CD4-positive, alpha-beta T cell treated with Interleukin-6 for 4 hours (primary cell): Measurements from ENCODE around the gene TLN1.

Source experiments
- DNase-seq: peaks from one replicate; pipeline ENCODE4 v3.0.0-alpha.2; 2020; ENCODE audit warnings: mixed read lengths

The TLN1 gene

DNA sequence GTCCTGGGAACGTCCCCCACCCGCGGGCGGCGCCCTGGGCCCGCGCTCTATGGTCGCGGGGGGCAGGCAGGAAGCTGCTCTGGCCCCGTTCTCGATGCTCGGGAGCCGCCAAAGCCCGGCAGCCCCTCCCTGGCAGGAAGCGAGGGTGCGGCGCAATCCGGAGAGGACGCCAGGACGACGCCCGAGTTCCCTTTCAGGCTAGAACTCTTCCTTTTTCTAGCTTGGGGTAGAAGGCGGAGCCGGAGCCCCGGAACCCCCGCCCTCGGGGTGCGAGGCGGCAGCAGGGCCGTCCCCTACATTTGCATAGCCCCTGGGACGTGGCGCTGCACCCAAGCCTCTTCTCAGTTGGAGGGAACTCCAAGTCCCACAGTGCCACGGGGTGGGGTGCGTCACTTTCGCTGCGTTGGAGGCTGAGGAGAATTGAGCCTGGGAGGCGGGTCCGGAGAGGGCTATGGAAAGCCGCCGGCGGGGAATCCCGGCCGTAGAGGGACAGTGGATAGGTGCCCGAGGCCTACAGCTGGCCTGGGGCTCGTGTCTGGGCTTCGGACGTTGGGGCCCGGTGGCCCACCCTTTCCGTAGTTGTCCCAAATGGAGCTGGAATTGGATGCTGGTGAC lies at the start of gene TLN1, which contains the start of gene CREB3:
Gene TLN1, minus strand, starts transcription at position 11 of the 615 bp plus-strand sequence. CDS start 6,501 bp downstream, outside the sequence.
Gene CREB3, plus strand, starts transcription at position 482 of the 615 bp plus-strand sequence. Its CDS starts 107 bp downstream, at position 589.
- peak; percentile 98 for DNase-seq

GRCh38 chr9:35781066-35781465 lies 49.1 kb upstream of the TLN1 start:
- no peak for DNase-seq

DNA sequence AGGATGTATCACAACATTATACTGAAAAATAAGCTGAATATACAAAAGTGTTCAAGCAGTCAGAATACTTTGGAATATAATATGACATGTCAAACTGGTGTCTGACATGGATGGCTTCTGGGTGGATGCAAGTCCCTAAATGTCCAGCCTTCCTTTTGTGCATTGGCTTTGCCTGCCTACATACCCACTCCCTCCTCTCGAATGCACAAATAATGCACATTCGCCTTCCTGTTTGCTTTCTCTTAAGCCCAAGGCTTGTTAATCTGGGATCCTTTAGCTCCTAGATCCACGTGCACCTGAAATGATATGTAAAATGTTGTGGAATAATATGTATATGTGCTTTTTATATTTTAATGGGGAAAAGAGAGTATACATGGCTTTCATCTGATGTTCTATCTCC lies 46.5 kb upstream of the TLN1 start:
- no peak for DNase-seq

DNA sequence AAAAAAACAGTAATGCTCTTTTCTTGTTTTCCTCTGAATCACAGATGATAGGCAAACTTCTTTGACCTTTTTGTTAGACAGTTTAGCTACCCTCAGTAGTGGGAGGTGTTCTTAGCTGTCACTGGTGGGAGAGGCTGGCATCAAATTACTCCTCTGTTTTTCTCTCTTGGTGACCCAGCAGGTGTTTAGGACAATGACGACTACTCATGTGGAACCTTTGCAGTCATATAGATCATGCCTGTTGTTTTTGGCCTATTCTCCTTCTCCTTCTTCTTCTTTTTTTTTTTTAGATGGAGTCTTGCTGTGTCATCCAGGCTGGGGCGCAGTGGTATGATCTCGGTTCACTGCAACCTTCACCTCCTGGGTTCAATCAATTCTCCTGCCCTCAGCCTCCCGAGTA lies 44.0 kb upstream of the TLN1 start:
- no peak for DNase-seq

DNA sequence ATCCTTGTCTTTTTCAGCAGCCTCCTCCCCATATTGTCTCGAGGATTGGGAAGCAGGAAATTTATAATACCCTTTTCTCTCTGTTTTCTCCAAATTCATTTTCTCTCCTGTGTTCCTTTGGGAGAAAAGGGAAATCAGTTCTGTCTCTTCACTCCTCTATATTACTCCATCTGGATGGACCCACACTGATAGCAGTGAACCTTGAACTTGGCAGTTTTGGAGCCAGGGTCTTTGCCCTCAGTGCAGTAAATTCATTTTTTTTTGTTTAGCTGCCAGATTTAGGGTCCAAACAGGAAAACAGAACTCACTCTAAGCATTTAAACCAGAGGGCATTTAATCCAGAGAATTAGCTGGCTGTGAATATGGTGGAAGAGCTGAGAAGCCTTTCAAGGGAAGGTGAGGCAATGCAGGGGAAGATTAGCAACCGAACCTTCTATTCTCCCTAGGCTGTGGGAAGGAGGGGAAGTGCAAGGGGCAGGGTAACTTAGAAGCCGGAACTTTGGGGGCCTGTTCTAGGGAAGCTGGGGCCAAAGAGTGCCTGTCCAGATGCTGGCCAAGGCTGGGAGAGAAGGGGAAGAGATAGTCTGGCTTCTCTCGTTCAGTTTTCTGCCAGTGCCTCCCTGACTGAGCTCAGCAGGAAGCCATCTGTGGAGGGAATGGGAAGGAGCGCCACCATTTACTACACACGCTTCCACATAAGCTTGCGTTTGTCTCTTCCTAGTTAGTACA lies 43.1 kb upstream of the TLN1 start:
- no peak for DNase-seq

- DNase-seq, result no peak
These were observed 39.9 kb upstream of the TLN1 start for GRCh38 chr9:35771943-35772342.

DNA sequence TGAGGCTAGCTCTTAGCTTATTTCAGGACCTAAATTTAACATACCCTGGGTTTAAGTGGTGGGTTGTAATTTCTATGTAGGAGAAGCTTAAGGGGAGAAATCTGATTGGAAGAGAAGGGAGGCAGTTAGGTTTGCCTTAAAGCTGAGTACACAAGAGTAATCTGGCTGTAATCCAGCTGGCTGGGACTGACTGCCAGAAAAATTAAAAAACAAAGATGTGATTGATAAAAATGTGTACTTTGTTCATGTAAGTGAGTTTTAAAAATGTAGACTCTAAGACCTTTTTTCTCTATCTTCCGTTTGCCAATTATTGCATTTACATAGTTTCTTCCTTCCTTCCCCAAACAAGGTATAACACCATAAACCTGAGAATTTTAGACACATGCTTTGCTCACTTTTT lies 39.5 kb upstream of the TLN1 start:
- no peak for DNase-seq

DNA sequence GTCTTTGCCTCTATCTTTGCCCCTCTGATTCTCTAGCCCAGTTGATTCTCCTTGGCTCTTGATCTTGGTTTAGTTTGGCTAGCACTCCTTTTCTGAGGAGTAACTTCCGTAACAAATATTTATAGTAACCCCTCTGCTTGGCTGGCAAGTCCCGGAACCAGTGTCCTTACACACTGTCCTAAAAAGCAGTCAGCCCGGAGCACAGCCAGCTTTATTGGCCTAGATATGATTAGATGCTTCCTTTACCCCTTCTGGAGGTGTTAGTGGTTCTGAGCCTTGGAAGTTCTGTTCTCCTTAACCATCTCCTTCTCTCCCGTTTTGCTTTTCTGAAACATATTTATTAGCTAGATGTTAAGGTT lies 39.1 kb upstream of the TLN1 start:
- no peak for DNase-seq

DNA sequence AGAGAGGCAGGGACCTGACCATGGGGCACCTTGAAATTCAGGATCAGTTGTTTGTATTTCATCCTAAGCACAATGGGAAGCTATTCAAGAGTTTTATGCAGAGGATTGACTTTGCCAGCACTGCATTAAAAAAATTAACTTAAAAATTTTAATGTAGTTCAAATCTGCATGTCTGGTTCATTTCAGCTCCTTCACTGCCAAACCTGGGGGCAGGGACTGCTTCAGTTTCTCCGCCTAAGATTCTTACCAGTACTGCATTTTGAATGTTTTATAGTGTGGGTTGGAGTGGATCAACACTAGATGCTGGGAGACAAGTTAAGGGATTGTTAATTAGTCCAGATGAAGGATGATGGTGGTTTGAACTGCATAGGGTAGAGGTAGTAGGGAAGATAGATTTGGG lies 37.8 kb upstream of the TLN1 start:
- no peak for DNase-seq

- no peak for DNase-seq
These were observed 35.5 kb upstream of the TLN1 start for GRCh38 chr9:35767458-35767857.

DNA sequence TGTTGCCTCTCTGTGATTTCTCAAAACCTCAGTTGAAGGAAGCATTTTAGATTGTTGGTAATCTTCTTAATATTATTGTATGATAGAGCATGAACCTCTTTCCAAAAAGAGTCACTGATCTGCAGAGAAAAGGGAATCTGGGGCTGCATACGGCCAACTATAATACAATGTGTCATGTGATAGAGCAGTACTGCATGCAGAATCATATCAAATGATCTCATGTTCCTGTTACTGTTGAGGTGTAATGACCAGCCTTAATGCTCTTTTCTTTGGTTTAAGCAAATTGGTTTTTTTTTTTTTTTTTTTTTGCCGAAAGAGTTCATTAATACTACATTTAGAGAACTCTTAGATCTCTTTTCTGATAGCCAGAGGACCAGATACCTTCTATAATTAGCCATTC lies 35.0 kb upstream of the TLN1 start:
- DNase-seq, result no peak

DNA sequence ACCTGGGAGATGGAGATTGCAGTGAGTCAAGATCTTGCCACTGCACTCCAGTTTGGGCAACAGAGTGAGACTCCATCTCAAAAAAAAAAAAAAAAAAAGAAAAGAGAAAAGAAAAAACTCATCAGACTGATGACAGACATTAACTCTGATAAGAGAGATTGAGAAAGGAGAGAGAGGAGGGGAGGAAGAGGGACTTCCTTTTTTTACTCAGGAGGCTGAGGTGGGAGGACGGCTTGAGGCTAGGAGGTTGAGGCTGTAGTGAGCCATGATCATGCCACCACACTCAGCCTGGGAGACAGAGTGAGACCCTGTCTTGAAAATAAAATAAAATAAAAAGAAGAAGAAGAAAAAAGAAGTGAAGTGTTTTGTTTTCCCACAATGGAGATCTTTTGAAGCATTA lies 31.8 kb upstream of the TLN1 start:
- no peak for DNase-seq

GRCh38 chr9:35763181-35763580 lies 31.2 kb upstream of the TLN1 start:
- DNase-seq, result no peak

DNA sequence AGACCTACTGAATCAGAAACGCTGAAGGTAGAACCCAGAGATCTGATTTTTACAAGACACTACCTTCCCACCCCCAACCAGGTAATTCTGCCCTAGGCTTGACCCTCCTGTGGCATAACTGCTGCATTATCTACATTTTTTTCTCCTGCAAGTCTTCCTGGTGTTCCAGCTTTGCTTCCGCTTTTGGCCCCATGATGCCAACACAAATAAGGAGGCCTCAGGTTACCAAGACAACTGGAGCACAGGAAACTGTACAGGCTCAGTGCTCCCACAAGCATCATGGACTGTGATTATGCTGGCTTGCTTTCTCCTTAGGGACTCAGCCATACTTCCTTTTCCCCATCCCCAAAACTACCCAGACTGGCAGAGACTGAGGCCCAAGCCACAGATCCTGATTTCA lies 28.7 kb upstream of the TLN1 start:
- no peak for DNase-seq

GRCh38 chr9:35759795-35760194 lies 27.8 kb upstream of the TLN1 start:
- DNase-seq, result no peak

GRCh38 chr9:35758475-35759050 lies 26.6 kb upstream of the TLN1 start:
- no peak for DNase-seq

- no peak for DNase-seq
These were observed 25.9 kb upstream of the TLN1 start for GRCh38 chr9:35757892-35758275.

DNA sequence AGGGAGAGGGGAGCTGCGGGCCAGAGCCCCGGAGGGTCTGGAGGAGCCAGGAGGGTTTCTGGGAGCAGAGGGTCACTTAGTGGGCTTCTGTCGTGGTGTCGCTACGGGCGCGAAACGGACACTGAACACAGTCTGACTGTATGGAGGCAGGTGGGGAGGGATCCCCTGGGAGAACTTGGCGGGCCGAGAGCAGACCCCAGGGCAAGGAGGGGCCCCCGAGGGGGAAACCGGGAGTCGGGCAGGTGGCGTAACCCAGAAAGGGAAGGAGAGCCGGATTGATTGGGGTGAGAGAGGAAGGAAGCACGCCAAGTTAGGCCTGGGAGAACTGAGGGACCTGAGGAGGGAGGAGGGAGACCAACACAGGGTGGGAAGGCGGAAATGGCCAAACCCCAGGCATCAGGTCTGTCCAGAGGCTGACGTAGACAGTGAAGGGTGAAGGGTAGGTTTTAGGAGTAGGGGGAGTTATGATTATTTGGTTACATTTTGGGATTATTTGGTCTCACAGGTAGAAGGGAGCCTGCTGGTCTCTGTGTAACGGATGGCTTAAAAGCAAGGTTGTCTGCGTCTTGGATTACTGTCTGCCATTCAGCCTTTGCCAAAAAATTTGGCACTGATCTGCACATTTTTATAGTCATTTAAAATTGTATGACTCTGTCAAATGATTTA lies 25.4 kb upstream of the TLN1 start:
- DNase-seq, result peak; percentile 23

GRCh38 chr9:35756275-35757225 lies 24.6 kb upstream of the TLN1 start:
- peak; percentile 82 for DNase-seq

GRCh38 chr9:35755071-35755470 lies 23.1 kb upstream of the TLN1 start:
- no peak for DNase-seq

DNA sequence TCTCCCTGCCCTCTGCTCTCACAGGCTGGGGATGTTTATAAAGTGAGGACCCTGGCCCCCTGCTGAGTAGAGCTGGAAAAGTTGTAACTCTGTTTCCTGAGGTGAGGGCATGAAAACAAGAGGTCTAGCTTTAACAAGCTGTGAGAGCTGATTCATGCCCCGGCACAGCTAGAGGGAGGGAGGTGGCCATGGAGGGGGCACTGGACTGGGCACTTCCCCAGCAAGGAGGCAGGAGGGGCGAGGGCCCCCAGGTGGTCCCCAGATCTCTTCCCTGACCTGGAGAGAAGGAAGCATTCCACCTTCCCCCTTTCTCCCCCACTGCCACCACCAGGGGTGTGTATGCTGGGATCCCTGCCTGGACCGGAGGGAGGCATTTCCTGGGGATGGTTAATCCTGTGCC lies 22.3 kb upstream of the TLN1 start, which contains the start of gene MSMP:
Gene MSMP, minus strand, starts transcription at position 13 of the 400 bp plus-strand sequence. CDS start 147 bp downstream, outside the sequence.
- DNase-seq, result no peak

- DNase-seq, result no peak
These were observed 21.5 kb upstream of the TLN1 start for GRCh38 chr9:35753466-35753865.

GRCh38 chr9:35750256-35750531 lies 18.2 kb upstream of the TLN1 start:
- no peak for DNase-seq
